Ishikawa (cell line): ENCODE data around the gene POGZ.

ENCODE experiments used
- CEBPB ChIP-seq: IDR thresholded peaks from 2 replicates; pipeline ENCODE4 v1.6.1; 2012
- CREB1 ChIP-seq: IDR thresholded peaks from 2 replicates; pipeline ENCODE4 v1.6.1; 2012; ENCODE audit warnings: low read depth
- EGR1 ChIP-seq: IDR thresholded peaks from 2 replicates; pipeline ENCODE4 v1.6.1; 2012
- EP300 ChIP-seq: IDR thresholded peaks from 2 replicates; pipeline ENCODE4 v1.6.1; 2012; ENCODE audit warnings: borderline replicate concordance
- FOXM1 ChIP-seq: IDR thresholded peaks from 2 replicates; pipeline ENCODE4 v1.6.1; 2012; ENCODE audit warnings: low read depth, borderline replicate concordance
- NFIC ChIP-seq: IDR thresholded peaks from 2 replicates; pipeline ENCODE4 v1.6.1; 2012
- RAD21 ChIP-seq: IDR thresholded peaks from 2 replicates; pipeline ENCODE4 v1.6.1; 2012; ENCODE audit warnings: low read depth
- TAF1 ChIP-seq: IDR thresholded peaks from 2 replicates; pipeline ENCODE4 v1.6.1; 2012; ENCODE audit warnings: low read depth, mild to moderate bottlenecking
- TEAD4 ChIP-seq: IDR thresholded peaks from 2 replicates; pipeline ENCODE4 v1.6.1; 2012
- YY1 ChIP-seq: IDR thresholded peaks from 2 replicates; pipeline ENCODE4 v1.6.1; 2012; ENCODE audit warnings: low read depth
- ZBTB7A ChIP-seq: IDR thresholded peaks from 2 replicates; pipeline ENCODE4 v1.6.1; 2012; ENCODE audit warnings: low read depth
- TF ChIP-seq, protein P1 (sequence below): IDR thresholded peaks from 2 replicates; pipeline ENCODE4 v1.6.1; 2012
- TF ChIP-seq, protein P2 (sequence below): IDR thresholded peaks from 2 replicates; pipeline ENCODE4 v1.6.1; 2012; ENCODE audit warnings: low read depth, mild to moderate bottlenecking

DNA sequence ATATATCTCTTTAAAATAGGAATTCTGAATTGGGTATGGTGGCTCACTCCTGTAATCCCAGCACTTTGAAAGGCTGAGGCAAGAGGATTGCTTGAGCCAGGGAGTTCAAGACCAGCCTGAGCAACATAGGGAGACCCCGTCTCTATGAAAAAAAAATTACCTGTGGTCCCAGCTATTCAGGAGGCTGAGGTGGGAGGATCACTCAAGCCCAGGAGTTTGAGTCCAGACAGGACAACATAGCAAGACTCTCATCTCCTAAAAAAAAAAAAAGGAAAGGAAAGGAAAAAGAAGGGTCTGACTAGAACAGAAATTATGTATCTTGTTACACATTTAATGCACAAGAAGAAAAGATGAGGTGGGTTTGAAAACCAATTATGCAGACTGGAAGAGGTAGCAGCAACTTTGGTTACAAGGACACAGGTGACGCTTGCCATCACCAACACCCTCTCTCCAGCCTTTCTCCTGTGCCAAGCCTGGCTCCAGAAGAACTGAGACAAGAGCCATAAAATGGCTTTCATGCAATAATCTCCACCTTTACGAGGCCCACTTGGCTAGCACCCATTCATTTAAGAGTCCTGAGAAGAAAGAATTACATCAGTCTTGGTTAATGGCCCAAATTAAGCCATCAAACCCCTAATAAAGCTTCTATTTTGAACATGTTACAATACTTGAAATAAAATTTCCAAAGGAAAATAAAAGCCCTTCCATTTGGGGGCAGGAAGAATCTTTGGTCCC is 82.0 kb downstream of the POGZ start:
- no peak for TF ChIP-seq EGR1
- TF ChIP-seq FOXM1, result no peak
- TF ChIP-seq EP300, result no peak
- no peak for TF ChIP-seq RAD21
- TF ChIP-seq, protein P1, sequence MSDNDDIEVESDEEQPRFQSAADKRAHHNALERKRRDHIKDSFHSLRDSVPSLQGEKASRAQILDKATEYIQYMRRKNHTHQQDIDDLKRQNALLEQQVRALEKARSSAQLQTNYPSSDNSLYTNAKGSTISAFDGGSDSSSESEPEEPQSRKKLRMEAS, result no peak
- TF ChIP-seq NFIC, result no peak
- TF ChIP-seq, protein P2, sequence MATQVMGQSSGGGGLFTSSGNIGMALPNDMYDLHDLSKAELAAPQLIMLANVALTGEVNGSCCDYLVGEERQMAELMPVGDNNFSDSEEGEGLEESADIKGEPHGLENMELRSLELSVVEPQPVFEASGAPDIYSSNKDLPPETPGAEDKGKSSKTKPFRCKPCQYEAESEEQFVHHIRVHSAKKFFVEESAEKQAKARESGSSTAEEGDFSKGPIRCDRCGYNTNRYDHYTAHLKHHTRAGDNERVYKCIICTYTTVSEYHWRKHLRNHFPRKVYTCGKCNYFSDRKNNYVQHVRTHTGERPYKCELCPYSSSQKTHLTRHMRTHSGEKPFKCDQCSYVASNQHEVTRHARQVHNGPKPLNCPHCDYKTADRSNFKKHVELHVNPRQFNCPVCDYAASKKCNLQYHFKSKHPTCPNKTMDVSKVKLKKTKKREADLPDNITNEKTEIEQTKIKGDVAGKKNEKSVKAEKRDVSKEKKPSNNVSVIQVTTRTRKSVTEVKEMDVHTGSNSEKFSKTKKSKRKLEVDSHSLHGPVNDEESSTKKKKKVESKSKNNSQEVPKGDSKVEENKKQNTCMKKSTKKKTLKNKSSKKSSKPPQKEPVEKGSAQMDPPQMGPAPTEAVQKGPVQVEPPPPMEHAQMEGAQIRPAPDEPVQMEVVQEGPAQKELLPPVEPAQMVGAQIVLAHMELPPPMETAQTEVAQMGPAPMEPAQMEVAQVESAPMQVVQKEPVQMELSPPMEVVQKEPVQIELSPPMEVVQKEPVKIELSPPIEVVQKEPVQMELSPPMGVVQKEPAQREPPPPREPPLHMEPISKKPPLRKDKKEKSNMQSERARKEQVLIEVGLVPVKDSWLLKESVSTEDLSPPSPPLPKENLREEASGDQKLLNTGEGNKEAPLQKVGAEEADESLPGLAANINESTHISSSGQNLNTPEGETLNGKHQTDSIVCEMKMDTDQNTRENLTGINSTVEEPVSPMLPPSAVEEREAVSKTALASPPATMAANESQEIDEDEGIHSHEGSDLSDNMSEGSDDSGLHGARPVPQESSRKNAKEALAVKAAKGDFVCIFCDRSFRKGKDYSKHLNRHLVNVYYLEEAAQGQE, result no peak
- no peak for TF ChIP-seq TEAD4
- no peak for TF ChIP-seq CREB1
- no peak for TF ChIP-seq TAF1
- TF ChIP-seq YY1, result no peak
- TF ChIP-seq CEBPB, result no peak
- TF ChIP-seq ZBTB7A, result no peak
